Coronary artery (tissue), 2 donors: ENCODE measurements around the gene BEX3.

ENCODE experiments used
- DNase-seq: peaks from one replicate; pipeline ENCODE4 v3.0.0-alpha.2; 2017; ENCODE audit warnings: low spot score
- H3K27ac ChIP-seq, 2 donors: fragments of 200-600 bp; sonication (generic); one replicate each; pipeline ENCODE4 v1.5.1; 2016 to 2019
- H3K4me3 ChIP-seq: fragments of 200-600 bp; sonication (generic); 2 replicates; pipeline ENCODE4 v1.5.1; 2016; ENCODE audit warnings: mild to moderate bottlenecking, moderate library complexity
- CTCF ChIP-seq: fragments of 200-600 bp; sonication (generic); IDR thresholded peaks from one replicate; pipeline ENCODE4 v1.5.1; 2019; ENCODE audit warnings: antibody characterized with exemption

The BEX3 gene

GRCh38 chrX:103417370-103417769 lies 41.0 kb downstream of the BEX3 start:
- Histone ChIP-seq H3K4me3 (no peak overlapping the region), H3K27ac (no peak overlapping the region)
- TF ChIP-seq CTCF: no peak
- DNase-seq: no peak

GRCh38 chrX:103417933-103418332 lies 41.6 kb downstream of the BEX3 start:
- Histone ChIP-seq H3K4me3 (no peak overlapping the region), H3K27ac (no peak overlapping the region)
- no peak for TF ChIP-seq CTCF
- no peak for DNase-seq

GRCh38 chrX:103418811-103419340 lies 42.5 kb downstream of the BEX3 start:
- no peak for DNase-seq
- TF ChIP-seq CTCF: no peak
- no peak overlapping the region for H3K27ac ChIP-seq
- H3K4me3 ChIP-seq: no peak overlapping the region

GRCh38 chrX:103423955-103424638 lies 47.8 kb downstream of the BEX3 start:
- DNase-seq: no peak

More at GRCh38 chrX:103423955-103424638, 47.8 kb downstream of the BEX3 start:
- TF ChIP-seq CTCF: no peak
- Histone ChIP-seq H3K4me3 (no peak overlapping the region), H3K27ac (no peak overlapping the region)
